ENCODE data around the gene CAMK1D.
A peak's percentile ranks its signal among the peaks of the same experiment; 100 is the strongest.

- peak in 1 of 3 experiments; percentile 4 for TF ChIP-seq CTCF (IDR thresholded peaks at IDR 0.05)
- no peak for TF ChIP-seq POLR2A (IDR thresholded peaks at IDR 0.05)
These were observed 973 bp downstream of the CAMK1D start for GRCh38 chr10:12350167-12350872.

Data from testis (tissue), 2 donors.